K562 (cell line): Measurements from ENCODE around the gene C11orf52. TPM values are rescaled to one million over a fixed set of nuclear protein-coding genes. Genes with fewer than 3 reads are reported as not detected.

Source experiments
- MNT ChIP-seq, 2 experiments: fragments of 450-650 bp; conservative IDR thresholded peaks; 2 replicates each; pipeline ENCODE4 v1.6.1; 2017; ENCODE audit warnings: mild to moderate bottlenecking in 2 of 2, moderate library complexity in 2 of 2
- polyA plus RNA-seq, 8 experiments: library from polyadenylated mRNA; depleted of rRNA in 4 of 8; stranded (reverse) in 5 of 8; unstranded in 3 of 8; fragments of >200 nt; fragmentation: Nextera tagmentation in 2 of 8; fragmentation: Illumina TruSeq in 1 of 8; extraction: Ambion mirVana in 2 of 8; extraction: Trizol in 1 of 8; gene quantifications; 2 replicates each; pipeline versions ENCODE4 v1.2.1 to v1.2.3, GENCODE V29; 2011 to 2014; ENCODE audit warnings: inconsistent platforms in 1 of 8, missing spikeins in 1 of 8
- small RNA-seq: library from RNA; depleted of rRNA; stranded (forward); fragments of <200 nt; gene quantifications from one replicate; pipeline ENCODE3, GENCODE V24; 2014
- total RNA-seq, 7 experiments: library from RNA; depleted of rRNA in 6 of 7; stranded (reverse); fragments of >200 nt in 6 of 7; fragmentation: Illumina TruSeq in 2 of 7; extraction: Trizol in 2 of 7; gene quantifications; 2 replicates each; pipeline versions ENCODE4 v1.2.1 to v1.2.3, GENCODE V29; 2011 to 2021; ENCODE audit warnings: low replicate concordance in 1 of 7

The C11orf52 gene
- total and polyA plus RNA-seq, 9 of the 15 experiments (the other 6 are each of a cell fraction or from before 2014, with no cell fraction given): 0.29 to 2.9 (median 1.0) TPM

- TF ChIP-seq MNT (conservative IDR thresholded peaks at IDR 0.05): no peak
Measured at GRCh38 chr11:111976119-111976766, 57.5 kb downstream of the C11orf52 start (continued).

Small RNA genes lying within 50 kb of the gene (small RNA-seq; reads per million reads assigned to genes)
- not detected for gene C11orf52
- gene RNA5SP351: not detected
- not detected for gene RPL37AP8

Other genes starting within 250 kb of the C11orf52 start
Only the 7 nearest of the 14 such genes appear.
- gene ALG9, start 47.3 kb upstream of the C11orf52 start, total RNA-seq (2014; rRNA removed): 17.6 and 24.7 TPM in 2 replicates
- gene ALG9, start 47.3 kb upstream of the C11orf52 start, total RNA-seq (2014; rRNA removed; fragmentation: Illumina TruSeq; extraction: Trizol): 28.6 and 29.3 TPM in 2 replicates
- 24.4 and 25.2 TPM in 2 replicates for gene ALG9, start 47.3 kb upstream of the C11orf52 start, total RNA-seq (2015; rRNA removed; fragmentation: Illumina TruSeq; extraction: Trizol)
- 24.9 and 27.2 TPM in 2 replicates for gene ALG9, start 47.3 kb upstream of the C11orf52 start, total RNA-seq (2021)
- gene ALG9, start 47.3 kb upstream of the C11orf52 start, polyA plus RNA-seq (2011; rRNA removed): 40.5 and 46.7 TPM in 2 replicates
- 29.1 and 36.4 TPM in 2 replicates for gene ALG9, start 47.3 kb upstream of the C11orf52 start, polyA plus RNA-seq (2014; fragmentation: Illumina TruSeq; extraction: Trizol)
- gene ALG9, start 47.3 kb upstream of the C11orf52 start, polyA plus RNA-seq (2014; fragmentation: Nextera tagmentation; extraction: Ambion mirVana): 10 to 100 TPM; 11.5 to 12.2 TPM
- gene ALG9, start 47.3 kb upstream of the C11orf52 start, polyA plus RNA-seq (2014; rRNA removed): 18.9 and 22.5 TPM in 2 replicates
- 3.3 and 4.3 TPM in 2 replicates for gene FDXACB1, start 39.7 kb upstream of the C11orf52 start, total RNA-seq (2014; rRNA removed)
- 7.1 and 7.8 TPM in 2 replicates for gene FDXACB1, start 39.7 kb upstream of the C11orf52 start, total RNA-seq (2014; rRNA removed; fragmentation: Illumina TruSeq; extraction: Trizol)
- 6.3 and 6.5 TPM in 2 replicates for gene FDXACB1, start 39.7 kb upstream of the C11orf52 start, total RNA-seq (2015; rRNA removed; fragmentation: Illumina TruSeq; extraction: Trizol)
- 4.3 and 4.7 TPM in 2 replicates for gene FDXACB1, start 39.7 kb upstream of the C11orf52 start, total RNA-seq (2021)
- 4.7 and 5.3 TPM in 2 replicates for gene FDXACB1, start 39.7 kb upstream of the C11orf52 start, polyA plus RNA-seq (2011; rRNA removed)
- 4.4 and 4.6 TPM in 2 replicates for gene FDXACB1, start 39.7 kb upstream of the C11orf52 start, polyA plus RNA-seq (2014; fragmentation: Illumina TruSeq; extraction: Trizol)
- gene FDXACB1, start 39.7 kb upstream of the C11orf52 start, polyA plus RNA-seq (2014; fragmentation: Nextera tagmentation; extraction: Ambion mirVana): 1 to 10 TPM; 7.4 to 7.5 TPM
- 3.2 and 3.9 TPM in 2 replicates for gene FDXACB1, start 39.7 kb upstream of the C11orf52 start, polyA plus RNA-seq (2014; rRNA removed)
- gene CFAP68, start 39.4 kb upstream of the C11orf52 start, total RNA-seq (2014; rRNA removed): 27.9 and 29.9 TPM in 2 replicates
- 37.0 and 40.8 TPM in 2 replicates for gene CFAP68, start 39.4 kb upstream of the C11orf52 start, total RNA-seq (2014; rRNA removed; fragmentation: Illumina TruSeq; extraction: Trizol)
- gene CFAP68, start 39.4 kb upstream of the C11orf52 start, total RNA-seq (2015; rRNA removed; fragmentation: Illumina TruSeq; extraction: Trizol): 43.7 and 45.1 TPM in 2 replicates
- gene CFAP68, start 39.4 kb upstream of the C11orf52 start, total RNA-seq (2021): 20.5 and 22.8 TPM in 2 replicates
- 72.3 and 82.3 TPM in 2 replicates for gene CFAP68, start 39.4 kb upstream of the C11orf52 start, polyA plus RNA-seq (2011; rRNA removed)
- 58.4 and 64.8 TPM in 2 replicates for gene CFAP68, start 39.4 kb upstream of the C11orf52 start, polyA plus RNA-seq (2014; fragmentation: Illumina TruSeq; extraction: Trizol)
- 10 to 100 TPM; 71.6 to 71.7 TPM for gene CFAP68, start 39.4 kb upstream of the C11orf52 start, polyA plus RNA-seq (2014; fragmentation: Nextera tagmentation; extraction: Ambion mirVana)
- 48.0 and 52.5 TPM in 2 replicates for gene CFAP68, start 39.4 kb upstream of the C11orf52 start, polyA plus RNA-seq (2014; rRNA removed)
- 2.0 and 3.6 TPM in 2 replicates for gene CRYAB, start 7.1 kb upstream of the C11orf52 start, total RNA-seq (2014; rRNA removed)
- 3.0 and 3.1 TPM in 2 replicates for gene CRYAB, start 7.1 kb upstream of the C11orf52 start, total RNA-seq (2014; rRNA removed; fragmentation: Illumina TruSeq; extraction: Trizol)
- 0.83 and 1.3 TPM in 2 replicates for gene CRYAB, start 7.1 kb upstream of the C11orf52 start, total RNA-seq (2015; rRNA removed; fragmentation: Illumina TruSeq; extraction: Trizol)
- 3.6 and 3.7 TPM in 2 replicates for gene CRYAB, start 7.1 kb upstream of the C11orf52 start, total RNA-seq (2021)
- gene CRYAB, start 7.1 kb upstream of the C11orf52 start, polyA plus RNA-seq (2011; rRNA removed): 1.5 and 2.3 TPM in 2 replicates
- 5.2 and 5.9 TPM in 2 replicates for gene CRYAB, start 7.1 kb upstream of the C11orf52 start, polyA plus RNA-seq (2014; fragmentation: Illumina TruSeq; extraction: Trizol)
- 1 to 10 TPM; 6.5 to 7.5 TPM for gene CRYAB, start 7.1 kb upstream of the C11orf52 start, polyA plus RNA-seq (2014; fragmentation: Nextera tagmentation; extraction: Ambion mirVana)
- 1.2 and 2.7 TPM in 2 replicates for gene CRYAB, start 7.1 kb upstream of the C11orf52 start, polyA plus RNA-seq (2014; rRNA removed)
- gene HSPB2, start 6.2 kb upstream of the C11orf52 start, total RNA-seq (2014; rRNA removed): not detected in 2 replicates
- 0.11 TPM in 1 of 2 replicates, not detected in the other for gene HSPB2, start 6.2 kb upstream of the C11orf52 start, total RNA-seq (2014; rRNA removed; fragmentation: Illumina TruSeq; extraction: Trizol)
- not detected in 2 replicates for gene HSPB2, start 6.2 kb upstream of the C11orf52 start, total RNA-seq (2015; rRNA removed; fragmentation: Illumina TruSeq; extraction: Trizol)
- gene HSPB2, start 6.2 kb upstream of the C11orf52 start, total RNA-seq (2021): 0.31 TPM in 1 of 2 replicates, not detected in the other
- 0.11 and 0.35 TPM in 2 replicates for gene HSPB2, start 6.2 kb upstream of the C11orf52 start, polyA plus RNA-seq (2011; rRNA removed)
- 0.12 TPM in 1 of 2 replicates, not detected in the other for gene HSPB2, start 6.2 kb upstream of the C11orf52 start, polyA plus RNA-seq (2014; fragmentation: Illumina TruSeq; extraction: Trizol)
- gene HSPB2, start 6.2 kb upstream of the C11orf52 start, polyA plus RNA-seq (2014; fragmentation: Nextera tagmentation; extraction: Ambion mirVana): under 1 TPM in 1 of 2 experiments, not detected in 1; 0.06 TPM
- not detected in 2 replicates for gene HSPB2, start 6.2 kb upstream of the C11orf52 start, polyA plus RNA-seq (2014; rRNA removed)
- 4.0 and 4.5 TPM in 2 replicates for gene DIXDC1, start 18.4 kb downstream of the C11orf52 start, total RNA-seq (2014; rRNA removed)
- 8.4 and 8.7 TPM in 2 replicates for gene DIXDC1, start 18.4 kb downstream of the C11orf52 start, total RNA-seq (2014; rRNA removed; fragmentation: Illumina TruSeq; extraction: Trizol)
- 9.6 and 10.8 TPM in 2 replicates for gene DIXDC1, start 18.4 kb downstream of the C11orf52 start, total RNA-seq (2015; rRNA removed; fragmentation: Illumina TruSeq; extraction: Trizol)
- 7.0 and 8.1 TPM in 2 replicates for gene DIXDC1, start 18.4 kb downstream of the C11orf52 start, total RNA-seq (2021)
- 6.8 and 7.2 TPM in 2 replicates for gene DIXDC1, start 18.4 kb downstream of the C11orf52 start, polyA plus RNA-seq (2011; rRNA removed)
- gene DIXDC1, start 18.4 kb downstream of the C11orf52 start, polyA plus RNA-seq (2014; fragmentation: Illumina TruSeq; extraction: Trizol): 4.7 and 7.4 TPM in 2 replicates
- gene DIXDC1, start 18.4 kb downstream of the C11orf52 start, polyA plus RNA-seq (2014; fragmentation: Nextera tagmentation; extraction: Ambion mirVana): 1 to 10 TPM; 2.5 to 2.6 TPM
- 3.8 and 4.7 TPM in 2 replicates for gene DIXDC1, start 18.4 kb downstream of the C11orf52 start, polyA plus RNA-seq (2014; rRNA removed)
- 98.3 and 110 TPM in 2 replicates for gene DLAT, start 106.5 kb downstream of the C11orf52 start, total RNA-seq (2014; rRNA removed)
- 130 and 140 TPM in 2 replicates for gene DLAT, start 106.5 kb downstream of the C11orf52 start, total RNA-seq (2014; rRNA removed; fragmentation: Illumina TruSeq; extraction: Trizol)
- gene DLAT, start 106.5 kb downstream of the C11orf52 start, total RNA-seq (2015; rRNA removed; fragmentation: Illumina TruSeq; extraction: Trizol): 113 and 125 TPM in 2 replicates
- gene DLAT, start 106.5 kb downstream of the C11orf52 start, total RNA-seq (2021): 111 and 112 TPM in 2 replicates
- gene DLAT, start 106.5 kb downstream of the C11orf52 start, polyA plus RNA-seq (2011; rRNA removed): 95.1 and 105 TPM in 2 replicates
- 129 and 152 TPM in 2 replicates for gene DLAT, start 106.5 kb downstream of the C11orf52 start, polyA plus RNA-seq (2014; fragmentation: Illumina TruSeq; extraction: Trizol)
- gene DLAT, start 106.5 kb downstream of the C11orf52 start, polyA plus RNA-seq (2014; fragmentation: Nextera tagmentation; extraction: Ambion mirVana): 10 to 100 TPM; 41.7 to 47.6 TPM
- gene DLAT, start 106.5 kb downstream of the C11orf52 start, polyA plus RNA-seq (2014; rRNA removed): 83.9 and 85.9 TPM in 2 replicates